PC-3 (cell line): ENCODE data around the gene BCL2L12.
A peak's percentile ranks its signal among the peaks of the same experiment; 100 is the strongest.

Experiments used
- EZH2 ChIP-seq: fragments of 300-600 bp; sonication (generic); IDR thresholded peaks from one replicate; pipeline ENCODE4 v1.6.1; 2017; ENCODE audit warnings: antibody characterized with exemption, mild to moderate bottlenecking, low read length; ENCODE audit not compliant: unreplicated experiment
- TF ChIP-seq, protein P1 (sequence below): fragments of 300-600 bp; sonication (generic); conservative IDR thresholded peaks from 2 replicates; pipeline ENCODE4 v1.5.1; 2017; ENCODE audit warnings: antibody characterized with exemption, low read depth, mild to moderate bottlenecking, low read length

- TF ChIP-seq, protein P1, sequence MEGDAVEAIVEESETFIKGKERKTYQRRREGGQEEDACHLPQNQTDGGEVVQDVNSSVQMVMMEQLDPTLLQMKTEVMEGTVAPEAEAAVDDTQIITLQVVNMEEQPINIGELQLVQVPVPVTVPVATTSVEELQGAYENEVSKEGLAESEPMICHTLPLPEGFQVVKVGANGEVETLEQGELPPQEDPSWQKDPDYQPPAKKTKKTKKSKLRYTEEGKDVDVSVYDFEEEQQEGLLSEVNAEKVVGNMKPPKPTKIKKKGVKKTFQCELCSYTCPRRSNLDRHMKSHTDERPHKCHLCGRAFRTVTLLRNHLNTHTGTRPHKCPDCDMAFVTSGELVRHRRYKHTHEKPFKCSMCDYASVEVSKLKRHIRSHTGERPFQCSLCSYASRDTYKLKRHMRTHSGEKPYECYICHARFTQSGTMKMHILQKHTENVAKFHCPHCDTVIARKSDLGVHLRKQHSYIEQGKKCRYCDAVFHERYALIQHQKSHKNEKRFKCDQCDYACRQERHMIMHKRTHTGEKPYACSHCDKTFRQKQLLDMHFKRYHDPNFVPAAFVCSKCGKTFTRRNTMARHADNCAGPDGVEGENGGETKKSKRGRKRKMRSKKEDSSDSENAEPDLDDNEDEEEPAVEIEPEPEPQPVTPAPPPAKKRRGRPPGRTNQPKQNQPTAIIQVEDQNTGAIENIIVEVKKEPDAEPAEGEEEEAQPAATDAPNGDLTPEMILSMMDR = peak; percentile 70
- TF ChIP-seq EZH2 = no peak
Observed at GRCh38 chr19:49684251-49684982, 18.7 kb downstream of the BCL2L12 start.
